ENCODE data around the gene CNTNAP5. TPM values are rescaled to one million over a fixed set of nuclear protein-coding genes. Genes with fewer than 3 reads are reported as not detected.

Gene CNTNAP5
- total and polyA plus RNA-seq, 2 of the 4 experiments (the other 2 are of a cell fraction) = not detected

DNA sequence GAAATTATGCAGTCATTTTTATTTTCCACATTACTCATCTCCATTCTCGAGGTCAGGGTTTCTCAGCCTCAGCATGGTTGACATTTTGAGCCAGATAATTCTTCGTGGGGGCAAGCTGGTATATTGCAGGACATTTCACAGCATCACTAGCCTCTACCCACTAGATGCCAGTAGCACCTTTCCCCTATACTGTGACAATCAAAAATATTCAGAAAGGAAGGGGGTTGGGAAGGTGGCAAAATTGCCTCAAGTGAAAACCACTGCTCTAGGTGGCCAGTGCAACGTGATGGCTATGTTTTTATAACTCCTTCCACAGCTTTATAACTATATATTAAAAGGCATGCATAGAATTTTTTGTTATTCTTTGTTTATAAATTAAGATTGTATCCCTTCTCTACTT, 294.5 kb downstream of the CNTNAP5 start:
- no peak overlapping the region for H3K27ac ChIP-seq (ENCODE audit: insufficient read depth, low read length)
- in situ Hi-C loops (cut with MboI; ENCODE audit: low sequenced_read_pairs) (no loop called here), intact Hi-C loops (cut with micrococcal nuclease) (no loop called here), dilution Hi-C loops (cut with HindIII; ENCODE audit: low sequenced_read_pairs, unreplicated experiment) (no loop called here)
- H3K4me1 ChIP-seq (ENCODE audit: control insufficient read depth, insufficient read depth, low read length) = no peaks in the 10 kb centered on the region
- no TSS peak for BruUV-seq (replicated peaks)
- H2AK5ac ChIP-seq (ENCODE audit: low read depth, low read length) = no peak overlapping the region
- no peaks in the 10 kb centered on the region for H3K79me1 ChIP-seq (ENCODE audit: low read depth in 1 of 2, low read length in 2 of 2)
- no peak overlapping the region for H2BK120ac ChIP-seq (ENCODE audit: low read depth, low read length)
- H3K4me3 ChIP-seq (ENCODE audit: insufficient read depth, low read depth, low read length) = no peak overlapping the region
- ATAC-seq (ENCODE audit: low read depth) (no peak), DNase-seq (no peak)
- no peak overlapping the region for H4K91ac ChIP-seq (ENCODE audit: insufficient read depth, low read depth, low read length)
- H2BK15ac ChIP-seq (ENCODE audit: low read depth, low read length) = no peak overlapping the region
- no peak overlapping the region for H3K9ac ChIP-seq (ENCODE audit: low read depth, low read length)
- no CpG with 5 or more reads among the region's 3 CpGs for WGBS, 2 experiments (ENCODE audit: extremely low coverage in 2 of 2, insufficient read length in 1 of 2)
- H3K36me3 ChIP-seq (ENCODE audit: control insufficient read depth, insufficient read depth, low read length) = no peaks in the 10 kb centered on the region
- H3K4ac ChIP-seq (ENCODE audit: low read depth, low read length) = no peak overlapping the region
- no peaks in the 10 kb centered on the region for H3K27me3 ChIP-seq (ENCODE audit: control insufficient read depth, insufficient read depth, low read length)
- no peak overlapping the region for H3K4me2 ChIP-seq (ENCODE audit: low read depth, low read length)
- H4K5ac ChIP-seq (ENCODE audit: low read depth, low read length) = no peak overlapping the region
- TF ChIP-seq RFX5 (IDR thresholded peaks at IDR 0.05; ENCODE audit: low read depth, low read length) (no peak), CHD1 (IDR thresholded peaks at IDR 0.05; ENCODE audit: low read depth, low read length) (no peak), POLR2A (IDR thresholded peaks at IDR 0.05; ENCODE audit: low read depth, low read length) (no peak), RAD21 (IDR thresholded peaks at IDR 0.05; ENCODE audit: low read length) (no peak), BHLHE40 (IDR thresholded peaks at IDR 0.05; ENCODE audit: low read depth, low read length) (no peak), CTCF (conservative IDR thresholded peaks at IDR 0.05; ENCODE audit: low read depth, low read length) (no peak), MXI1 (IDR thresholded peaks at IDR 0.05; ENCODE audit: borderline replicate concordance, low read depth, low read length) (no peak), FOS (IDR thresholded peaks at IDR 0.05; ENCODE audit: low read depth, low read length) (no peak), MAZ (IDR thresholded peaks at IDR 0.05; ENCODE audit: borderline replicate concordance, low read depth, low read length) (no peak), USF2 (IDR thresholded peaks at IDR 0.05; ENCODE audit: low read depth, low read length) (no peak), CEBPB (IDR thresholded peaks at IDR 0.05; ENCODE audit: low read depth, low read length) (no peak), RCOR1 (IDR thresholded peaks at IDR 0.05; ENCODE audit: insufficient replicate concordance, low read length) (no peak), SMC3 (IDR thresholded peaks at IDR 0.05; ENCODE audit: low read depth, low read length) (no peak), MAFK (IDR thresholded peaks at IDR 0.05; ENCODE audit: low read depth, low read length) (no peak), NFE2L2 (IDR thresholded peaks at IDR 0.05; ENCODE audit: low read depth, low read length) (no peak)
- TF ChIP-seq, protein P1, sequence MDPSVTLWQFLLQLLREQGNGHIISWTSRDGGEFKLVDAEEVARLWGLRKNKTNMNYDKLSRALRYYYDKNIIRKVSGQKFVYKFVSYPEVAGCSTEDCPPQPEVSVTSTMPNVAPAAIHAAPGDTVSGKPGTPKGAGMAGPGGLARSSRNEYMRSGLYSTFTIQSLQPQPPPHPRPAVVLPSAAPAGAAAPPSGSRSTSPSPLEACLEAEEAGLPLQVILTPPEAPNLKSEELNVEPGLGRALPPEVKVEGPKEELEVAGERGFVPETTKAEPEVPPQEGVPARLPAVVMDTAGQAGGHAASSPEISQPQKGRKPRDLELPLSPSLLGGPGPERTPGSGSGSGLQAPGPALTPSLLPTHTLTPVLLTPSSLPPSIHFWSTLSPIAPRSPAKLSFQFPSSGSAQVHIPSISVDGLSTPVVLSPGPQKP (IDR thresholded peaks at IDR 0.05; ENCODE audit: borderline replicate concordance, low read depth, low read length) = no peak
- H3K18ac ChIP-seq (ENCODE audit: low read depth, low read length) = no peak overlapping the region
- no peak overlapping the region for H2AK9ac ChIP-seq (replicated peaks; ENCODE audit: low read depth, low read length, poor library complexity)
- H3K9me3 ChIP-seq (ENCODE audit: control insufficient read depth, insufficient read depth, low read length) = peaks cover 13% of the 10 kb centered on the region; the same call in 1 of the 2 replicates
- no peak overlapping the region for H3K56ac ChIP-seq (ENCODE audit: extremely low read depth, insufficient read depth, low read length)
- no peak overlapping the region for H2BK20ac ChIP-seq (ENCODE audit: low read depth, low read length)
- no peak overlapping the region for H3K14ac ChIP-seq (replicated peaks; ENCODE audit: low read depth, low read length)
- ChIA-PET POLR2A (ENCODE audit: unreplicated experiment) (no interaction called here), CTCF (no interaction called here)
- no peak overlapping the region for H2AFZ ChIP-seq (replicated peaks; ENCODE audit: low read length, poor library complexity)
- no peaks in the 10 kb centered on the region for H3K9me1 ChIP-seq (ENCODE audit: insufficient read depth, low read length)
- H4K20me1 ChIP-seq (ENCODE audit: insufficient read depth, low read length) = no peaks in the 10 kb centered on the region
- no peak overlapping the region for H4K8ac ChIP-seq (ENCODE audit: low read depth in 2 of 2, low read length in 2 of 2)
- no peak overlapping the region for H3K23ac ChIP-seq (ENCODE audit: low read depth, low read length)
- no peak overlapping the region for H2BK5ac ChIP-seq (ENCODE audit: low read depth, low read length, poor library complexity, severe bottlenecking)

All from IMR-90 (cell line).